Peyer's patch (tissue), 4 donors: Measurements from ENCODE around the gene GNG13. TPM values are rescaled to one million over a fixed set of nuclear protein-coding genes. Genes with fewer than 3 reads are reported as not detected.

ENCODE experiments used
- DNase-seq, 3 donors: peaks; one replicate each; pipeline ENCODE4 v3.0.0-alpha.2; 2017 to 2019
- H3K27ac ChIP-seq, 4 donors: fragments of 200-600 bp; sonication (generic); one replicate each; pipeline ENCODE4 v1.5.1; 2016 to 2019
- H3K27me3 ChIP-seq, 2 donors: fragments of 200-600 bp; sonication (generic); one replicate each; pipeline ENCODE4 v1.5.1; 2019
- H3K36me3 ChIP-seq, 3 donors: fragments of 200-600 bp; sonication (generic); one replicate each; pipeline ENCODE4 v1.5.1; 2016 to 2019
- H3K4me1 ChIP-seq, 4 donors: fragments of 200-600 bp; sonication (generic); one replicate each; pipeline ENCODE4 v1.5.1; 2016 to 2019
- H3K4me3 ChIP-seq, 4 donors: fragments of 200-600 bp; sonication (generic); 1 replicate in 3 of 4; 2 replicates in 1 of 4; pipeline ENCODE4 v1.5.1; 2016 to 2019; ENCODE audit warnings: mild to moderate bottlenecking in 1 of 4
- H3K9me3 ChIP-seq, 4 donors: fragments of 200-600 bp; sonication (generic); one replicate each; pipeline ENCODE4 v1.5.1; 2016 to 2019; ENCODE audit warnings: mild to moderate bottlenecking in 1 of 4
- POLR2A ChIP-seq, 2 donors: fragments of 450-650 bp; IDR thresholded peaks; one replicate each; pipeline ENCODE4 v1.5.1; 2017; ENCODE audit warnings: antibody characterized with exemption in 2 of 2, mild to moderate bottlenecking in 2 of 2, moderate library complexity in 2 of 2
- total RNA-seq, 4 donors: library from RNA; depleted of rRNA; stranded (reverse); fragments of >200 nt; gene quantifications; one replicate each; pipeline ENCODE4 v1.1.0, GENCODE V29; 2016
- TF ChIP-seq, protein P1 (sequence below), 6 experiments: fragments of 450-650 bp in 4 of 6; fragments of 200-600 bp in 2 of 6; sonication (generic) in 1 of 6; IDR thresholded peaks; one replicate each; pipeline ENCODE4 v1.5.1; 2017 to 2019; ENCODE audit warnings: antibody characterized with exemption in 6 of 6, mild to moderate bottlenecking in 3 of 6, moderate library complexity in 1 of 6

Gene GNG13
- total RNA-seq, 4 donors from 2014 or later = 1.9 TPM; not detected in 3

DNA sequence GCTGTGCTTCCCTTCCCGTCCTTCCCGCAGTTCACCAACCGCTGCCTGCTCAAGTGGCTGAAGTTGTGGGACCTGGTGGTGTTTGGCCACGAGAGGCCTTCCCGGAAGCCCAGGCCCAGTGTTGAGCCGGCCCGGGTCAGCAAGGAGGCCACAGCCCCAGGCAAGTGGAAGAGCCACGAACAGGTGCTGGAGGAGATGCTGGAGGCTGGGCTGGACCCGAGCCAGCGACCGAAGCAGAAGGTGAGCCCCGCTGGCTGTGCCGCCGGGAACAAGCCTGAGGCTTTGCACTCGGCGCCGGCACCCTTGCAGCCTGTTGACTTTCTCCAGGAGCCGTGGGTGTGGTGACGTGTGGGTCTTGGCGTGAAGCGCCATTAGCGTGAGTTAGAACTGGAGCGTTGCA lies 9.4 kb downstream of the GNG13 start:
- peaks cover 0 to 19% (median 13%) of the 10 kb centered on the region in 4 donors for H3K4me1 ChIP-seq
- H3K4me3 ChIP-seq = no peak overlapping the region
- peaks cover 0 to 3% (median 0%) of the 10 kb centered on the region in 3 donors for H3K36me3 ChIP-seq
- no peak overlapping the region for H3K27ac ChIP-seq
- no peaks in the 10 kb centered on the region for H3K9me3 ChIP-seq
- no peak for DNase-seq
- no peaks in the 10 kb centered on the region for H3K27me3 ChIP-seq
- TF ChIP-seq, protein P1, sequence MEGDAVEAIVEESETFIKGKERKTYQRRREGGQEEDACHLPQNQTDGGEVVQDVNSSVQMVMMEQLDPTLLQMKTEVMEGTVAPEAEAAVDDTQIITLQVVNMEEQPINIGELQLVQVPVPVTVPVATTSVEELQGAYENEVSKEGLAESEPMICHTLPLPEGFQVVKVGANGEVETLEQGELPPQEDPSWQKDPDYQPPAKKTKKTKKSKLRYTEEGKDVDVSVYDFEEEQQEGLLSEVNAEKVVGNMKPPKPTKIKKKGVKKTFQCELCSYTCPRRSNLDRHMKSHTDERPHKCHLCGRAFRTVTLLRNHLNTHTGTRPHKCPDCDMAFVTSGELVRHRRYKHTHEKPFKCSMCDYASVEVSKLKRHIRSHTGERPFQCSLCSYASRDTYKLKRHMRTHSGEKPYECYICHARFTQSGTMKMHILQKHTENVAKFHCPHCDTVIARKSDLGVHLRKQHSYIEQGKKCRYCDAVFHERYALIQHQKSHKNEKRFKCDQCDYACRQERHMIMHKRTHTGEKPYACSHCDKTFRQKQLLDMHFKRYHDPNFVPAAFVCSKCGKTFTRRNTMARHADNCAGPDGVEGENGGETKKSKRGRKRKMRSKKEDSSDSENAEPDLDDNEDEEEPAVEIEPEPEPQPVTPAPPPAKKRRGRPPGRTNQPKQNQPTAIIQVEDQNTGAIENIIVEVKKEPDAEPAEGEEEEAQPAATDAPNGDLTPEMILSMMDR (IDR thresholded peaks at IDR 0.05) = no peak
- TF ChIP-seq POLR2A (IDR thresholded peaks at IDR 0.05) = no peak

DNA sequence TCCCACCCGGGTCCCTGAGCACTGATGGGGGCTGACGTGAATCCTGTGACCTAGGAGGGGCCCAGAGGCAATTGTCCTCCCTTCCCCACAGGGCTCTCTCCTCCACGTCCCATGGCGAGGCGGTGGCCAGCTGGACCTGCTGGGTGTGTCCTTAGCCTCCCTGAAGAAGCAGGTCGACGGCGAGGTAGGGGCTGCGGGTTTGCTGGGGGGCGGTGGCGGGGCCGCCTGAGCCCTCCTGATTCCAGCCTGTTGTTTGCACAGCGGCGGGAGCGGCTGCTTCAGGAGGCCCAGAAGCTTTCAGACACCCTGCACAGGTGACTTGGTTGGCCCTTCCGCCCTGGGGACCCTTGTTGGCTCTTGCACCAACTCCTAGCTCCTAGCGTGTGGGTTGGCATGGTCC lies 10.4 kb downstream of the GNG13 start:
- Histone ChIP-seq H3K27ac (no peak overlapping the region), H3K36me3 (peaks cover 0 to 9% (median 0%) of the 10 kb centered on the region in 3 donors), H3K27me3 (no peaks in the 10 kb centered on the region)

GRCh38 chr16:789191-789850 lies 11.2 kb downstream of the GNG13 start:
- peak overlapping the region in 1 of 4 donors; percentile 62 for H3K27ac ChIP-seq
- H3K36me3 ChIP-seq = peaks cover 0 to 9% (median 0%) of the 10 kb centered on the region in 3 donors
- peak overlapping the region; percentile 69 to 100 (median 98) for H3K4me3 ChIP-seq
- H3K27me3 ChIP-seq = no peaks in the 10 kb centered on the region
- no peak for DNase-seq
- peaks cover 0 to 20% (median 16%) of the 10 kb centered on the region in 4 donors for H3K4me1 ChIP-seq
- TF ChIP-seq POLR2A (IDR thresholded peaks at IDR 0.05) = no peak
- TF ChIP-seq, protein P1 (IDR thresholded peaks at IDR 0.05) = no peak
- H3K9me3 ChIP-seq = no peaks in the 10 kb centered on the region

More for the DNA sequence above, 10.4 kb downstream of the GNG13 start:
- no peaks in the 10 kb centered on the region for H3K9me3 ChIP-seq
- H3K4me3 ChIP-seq = no peak overlapping the region
- TF ChIP-seq, protein P1 (IDR thresholded peaks at IDR 0.05) = no peak
- no peak for TF ChIP-seq POLR2A (IDR thresholded peaks at IDR 0.05)
- peaks cover 0 to 20% (median 16%) of the 10 kb centered on the region in 4 donors for H3K4me1 ChIP-seq
- DNase-seq = no peak

DNA sequence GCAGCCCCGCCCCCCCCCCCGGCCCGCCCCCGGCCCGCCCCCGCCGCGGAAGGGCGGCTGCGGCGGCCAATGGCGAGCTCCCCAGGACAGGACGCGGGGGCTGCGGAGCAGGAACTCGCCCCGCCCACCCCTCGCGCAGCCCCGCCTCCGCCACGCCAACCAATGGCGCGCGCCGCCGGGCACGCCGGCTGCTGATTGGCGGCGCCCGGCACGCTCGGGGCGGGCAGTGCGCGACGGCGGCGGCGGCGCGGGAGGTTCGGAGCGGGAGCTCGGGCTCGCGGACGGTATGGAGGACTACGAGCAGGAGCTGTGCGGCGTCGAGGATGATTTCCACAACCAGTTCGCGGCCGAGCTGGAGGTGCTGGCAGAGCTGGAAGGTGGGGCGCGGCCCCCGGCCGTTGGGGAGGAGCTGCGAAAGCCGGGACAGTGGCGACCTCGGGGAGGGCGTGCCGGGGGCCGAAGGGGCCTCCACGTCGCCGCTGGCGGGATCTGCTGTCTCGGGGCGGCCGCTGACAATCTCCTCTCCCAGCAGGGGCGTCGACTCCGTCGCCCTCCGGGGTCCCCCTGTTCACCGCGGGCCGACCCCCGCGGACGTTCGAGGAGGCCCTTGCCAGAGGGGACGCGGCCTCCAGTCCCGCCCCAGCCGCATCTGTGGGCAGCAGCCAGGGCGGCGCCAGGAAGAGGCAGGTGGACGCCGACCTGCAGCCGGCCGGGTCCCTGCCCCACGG lies 12.0 kb downstream of the GNG13 start, which contains the start of gene CHTF18:
TSS of gene CHTF18 (plus strand) at position 222 of the 728 bp plus-strand sequence. CDS start at position 287, 65 bp downstream.
- H3K4me1 ChIP-seq = peaks cover 0 to 20% (median 16%) of the 10 kb centered on the region in 4 donors
- no peak for TF ChIP-seq POLR2A (IDR thresholded peaks at IDR 0.05)
- TF ChIP-seq, protein P1 (IDR thresholded peaks at IDR 0.05) = no peak
- H3K27me3 ChIP-seq = no peaks in the 10 kb centered on the region
- peak within 1 kb of the TSS; percentile 59 to 86 (median 78) for H3K27ac ChIP-seq
- no peaks in the 10 kb centered on the region for H3K9me3 ChIP-seq
- DNase-seq = peak; percentile 87 to 97 (median 96)
- peaks cover 0 to 9% (median 0%) of the 10 kb centered on the region in 3 donors for H3K36me3 ChIP-seq
- H3K4me3 ChIP-seq = peak within 1 kb of the TSS; percentile 97 to 100 (median 99)

DNA sequence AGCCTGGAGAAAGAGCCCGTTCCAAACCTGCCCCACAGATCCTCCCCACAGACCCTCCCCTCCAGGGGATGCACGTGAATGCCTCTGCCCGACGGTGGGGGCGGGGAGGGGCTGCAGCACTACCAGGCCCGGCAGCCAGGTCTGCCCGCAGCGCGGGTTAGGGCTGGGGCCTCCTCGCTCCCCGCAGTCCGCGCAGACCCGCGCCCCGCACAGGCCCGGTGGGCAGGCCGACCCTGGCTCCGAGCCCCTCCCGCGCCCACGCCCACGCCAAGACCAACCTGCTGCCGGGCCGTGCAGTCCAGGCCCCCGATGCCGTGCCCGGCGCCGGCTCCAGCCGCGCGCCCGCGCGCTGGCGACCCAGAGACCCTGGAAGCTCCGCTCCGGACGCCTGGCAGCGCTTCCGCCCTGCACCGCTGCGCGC lies 12.5 kb downstream of the GNG13 start, which contains the start of gene RPUSD1:
TSS of gene RPUSD1 (minus strand) at position 404 of the 421 bp plus-strand sequence. CDS start 644 bp downstream, outside the sequence.
- peaks cover 0 to 9% (median 0%) of the 10 kb centered on the region in 3 donors for H3K36me3 ChIP-seq

More for the DNA sequence above, 12.5 kb downstream of the GNG13 start, which contains the start of gene RPUSD1:
- peaks cover 0 to 20% (median 16%) of the 10 kb centered on the region in 4 donors for H3K4me1 ChIP-seq
- H3K27me3 ChIP-seq = no peaks in the 10 kb centered on the region
- H3K4me3 ChIP-seq = peak within 1 kb of the TSS; percentile 97 to 100 (median 99)
- no peaks in the 10 kb centered on the region for H3K9me3 ChIP-seq
- peak within 1 kb of the TSS; percentile 59 to 86 (median 78) for H3K27ac ChIP-seq
- peak in 2 of 3 donors; percentile 19 to 49 for DNase-seq
- peak in 1 of 2 donors; percentile 30 for TF ChIP-seq POLR2A (IDR thresholded peaks at IDR 0.05)
- TF ChIP-seq, protein P1 (IDR thresholded peaks at IDR 0.05) = peak in 2 of 6 experiments; percentile 11 to 14
